Vagina (tissue), 2 donors: ENCODE measurements around the gene POP7.

Experiments used
- CTCF ChIP-seq, 3 experiments: fragments of 450-650 bp in 2 of 3; fragments of 200-600 bp in 1 of 3; sonication (generic) in 1 of 3; IDR thresholded peaks; one replicate each; pipeline ENCODE4 v1.5.1; 2017 to 2019; ENCODE audit warnings: antibody characterized with exemption in 3 of 3, mild to moderate bottlenecking in 2 of 3, moderate library complexity in 2 of 3
- POLR2A ChIP-seq, 2 donors: fragments of 450-650 bp; IDR thresholded peaks; one replicate each; pipeline ENCODE4 v1.6.1; 2017; ENCODE audit warnings: antibody characterized with exemption in 2 of 2, mild to moderate bottlenecking in 2 of 2, moderate library complexity in 2 of 2
- POLR2AphosphoS5 ChIP-seq, 2 donors: sonication (generic); formaldehyde crosslinking; IDR thresholded peaks; one replicate each; pipeline ENCODE4 v1.9.0; 2017; ENCODE audit warnings: antibody characterized with exemption in 2 of 2, mild to moderate bottlenecking in 2 of 2, low read depth in 1 of 2; ENCODE audit not compliant: insufficient read depth in 1 of 2

GRCh38 chr7:100694098-100694745 is 11.7 kb upstream of the POP7 start, which contains the start of gene GIGYF1:
- no peak for TF ChIP-seq POLR2A (IDR thresholded peaks at IDR 0.05)
- TF ChIP-seq CTCF (IDR thresholded peaks at IDR 0.05) = no peak
- no peak for TF ChIP-seq POLR2AphosphoS5 (IDR thresholded peaks at IDR 0.05; ENCODE audit: insufficient read depth in 1 of 2, low read depth in 1 of 2)
